Kidney glomerular epithelial cell (primary cell): ENCODE results near the gene AIP.
A peak's percentile ranks its signal among the peaks of the same experiment; 100 is the strongest.

ENCODE experiments used
- DNase-seq: peaks from one replicate; lab custom pipeline; 2025; lab: John Stamatoyannopoulos, UW

The AIP gene

DNA sequence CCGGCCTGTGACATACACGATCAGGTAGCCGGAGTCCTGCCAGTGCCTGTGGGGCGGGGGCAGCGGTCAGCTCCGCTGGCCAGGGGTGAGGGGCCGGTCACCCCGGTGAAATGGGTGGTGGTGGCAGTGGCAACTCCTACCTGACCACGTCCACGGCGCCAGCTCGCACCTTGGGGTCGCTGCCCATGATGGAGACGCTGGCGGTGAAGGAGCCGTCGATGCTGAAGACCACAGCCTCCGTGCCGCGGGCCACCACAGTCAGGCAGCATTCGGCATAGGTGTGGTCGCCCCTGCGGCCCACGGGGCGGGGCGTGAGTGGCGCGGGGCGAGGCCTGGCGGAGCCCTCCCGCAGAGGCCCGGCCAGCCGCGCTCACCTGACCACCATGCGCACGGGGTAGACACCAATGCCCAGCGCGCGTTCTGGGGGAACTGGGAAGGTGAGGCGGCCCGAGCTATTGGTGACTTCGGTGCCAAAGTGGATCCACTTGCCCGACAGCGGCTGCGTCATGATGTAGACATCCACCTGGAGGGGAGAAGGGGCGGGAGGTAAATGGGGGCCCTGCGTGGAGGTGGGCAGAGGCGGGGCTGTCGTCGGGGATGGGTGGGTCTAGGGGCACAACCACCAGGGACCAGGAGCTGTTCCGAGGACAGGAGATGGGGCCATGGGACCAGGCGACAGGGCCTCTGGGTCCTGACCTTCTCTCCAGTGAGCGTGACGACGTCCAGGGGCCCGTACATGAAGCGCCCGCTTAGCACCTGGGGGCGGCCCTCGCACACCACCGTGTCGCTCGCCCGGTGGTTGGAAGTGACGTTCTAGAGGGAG is 10.9 kb downstream of the AIP start:
- no peak for DNase-seq

DNA sequence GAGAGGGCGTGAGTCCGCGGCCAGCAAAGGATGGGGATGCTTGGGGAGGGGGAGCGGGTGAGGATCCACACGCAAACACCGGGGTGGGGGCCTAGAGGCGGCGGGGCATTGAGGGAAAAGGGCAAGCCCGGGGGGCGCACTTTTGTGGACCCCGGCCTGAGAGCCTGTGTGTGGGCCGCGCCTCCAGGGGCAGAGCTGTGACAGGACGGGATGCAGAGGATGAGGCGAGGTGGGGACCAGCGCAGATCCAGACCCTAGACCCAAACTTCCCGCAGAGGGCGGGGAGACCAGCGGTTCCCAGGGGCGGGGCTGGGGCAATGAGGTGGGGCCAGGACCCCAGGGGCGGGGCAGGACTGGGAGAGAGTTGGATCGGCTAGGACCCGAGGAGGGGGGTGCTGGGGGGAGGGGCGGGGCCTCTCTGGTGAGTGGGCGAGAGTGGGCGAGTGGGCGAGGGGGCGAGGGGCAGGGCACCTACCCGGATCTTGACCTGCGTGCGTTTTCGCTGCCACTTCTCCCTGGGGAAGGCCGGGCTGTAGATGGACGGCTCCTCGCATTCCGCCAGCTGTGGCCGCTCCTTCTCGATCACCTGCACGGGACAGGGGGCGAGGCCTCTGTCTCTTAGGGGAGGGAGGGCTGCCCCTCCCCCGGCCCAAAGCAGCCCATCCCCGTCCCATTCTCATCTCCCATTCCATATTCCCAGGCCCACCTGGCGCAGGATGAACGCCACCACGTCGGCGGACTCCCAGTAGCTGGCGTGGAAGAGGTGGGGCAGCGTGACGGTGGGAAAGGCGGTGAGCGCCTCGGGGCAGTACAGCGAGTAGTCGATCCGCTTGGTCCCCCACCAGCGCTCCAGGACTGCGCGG is 11.8 kb downstream of the AIP start:
- no peak for DNase-seq

DNA sequence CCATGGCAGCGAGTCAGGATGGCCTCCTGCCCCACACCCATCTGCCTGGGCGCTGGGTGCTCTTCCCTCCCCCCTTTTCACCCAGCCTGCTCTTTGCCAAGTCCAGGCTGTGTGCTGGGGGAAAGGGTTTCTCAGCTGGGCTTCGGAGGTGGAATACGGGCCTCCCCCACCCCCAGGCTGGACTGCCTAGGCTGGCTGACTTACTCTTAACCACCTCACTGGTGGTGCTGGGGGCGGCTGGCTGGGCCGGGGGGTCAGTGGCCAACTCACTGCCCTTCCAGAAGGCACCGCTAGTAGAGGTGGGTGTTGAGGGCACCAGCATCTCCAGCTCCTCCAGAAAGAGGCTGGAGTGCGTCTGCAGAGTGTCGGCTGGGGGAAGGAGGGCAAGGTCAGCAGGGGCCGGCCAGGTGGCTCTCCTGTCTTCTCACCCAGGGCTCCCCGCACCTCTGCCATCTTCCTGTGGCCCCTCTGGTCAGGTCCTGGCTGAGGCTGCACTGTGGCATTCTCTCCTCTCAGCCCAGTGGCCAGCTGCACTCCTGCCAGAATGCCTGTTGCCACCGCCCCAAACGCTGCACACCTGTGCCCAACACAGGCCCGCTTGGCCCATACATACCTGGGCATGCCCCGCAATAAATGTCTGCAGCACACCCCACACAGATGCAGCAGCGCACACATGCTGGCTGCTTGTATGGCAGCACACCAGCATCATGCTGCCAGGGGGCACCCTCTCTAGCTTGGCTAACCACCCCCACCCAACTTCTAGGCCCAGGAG is 12.6 kb downstream of the AIP start:
- DNase-seq: no peak

DNA sequence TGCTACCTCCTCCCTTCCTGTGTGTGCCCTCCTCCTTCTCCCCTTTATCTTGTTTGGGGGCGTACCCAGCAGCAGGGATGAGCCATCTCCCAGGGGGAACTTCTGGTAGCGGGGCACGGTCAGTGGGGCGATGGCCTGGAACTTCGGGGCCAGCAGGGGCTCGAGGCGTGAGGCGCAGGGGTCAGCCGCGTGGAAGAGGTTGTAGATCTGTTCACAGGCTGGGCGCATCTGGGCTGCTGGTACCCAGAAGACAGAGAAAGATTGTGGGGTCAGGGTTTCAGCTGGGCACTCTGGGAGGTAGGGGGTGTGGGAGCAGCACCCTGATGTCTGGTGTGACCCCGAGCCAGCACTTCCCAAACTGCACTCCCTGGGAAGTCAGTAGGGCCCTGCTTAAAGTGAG is 13.3 kb downstream of the AIP start:
- DNase-seq: no peak

DNA sequence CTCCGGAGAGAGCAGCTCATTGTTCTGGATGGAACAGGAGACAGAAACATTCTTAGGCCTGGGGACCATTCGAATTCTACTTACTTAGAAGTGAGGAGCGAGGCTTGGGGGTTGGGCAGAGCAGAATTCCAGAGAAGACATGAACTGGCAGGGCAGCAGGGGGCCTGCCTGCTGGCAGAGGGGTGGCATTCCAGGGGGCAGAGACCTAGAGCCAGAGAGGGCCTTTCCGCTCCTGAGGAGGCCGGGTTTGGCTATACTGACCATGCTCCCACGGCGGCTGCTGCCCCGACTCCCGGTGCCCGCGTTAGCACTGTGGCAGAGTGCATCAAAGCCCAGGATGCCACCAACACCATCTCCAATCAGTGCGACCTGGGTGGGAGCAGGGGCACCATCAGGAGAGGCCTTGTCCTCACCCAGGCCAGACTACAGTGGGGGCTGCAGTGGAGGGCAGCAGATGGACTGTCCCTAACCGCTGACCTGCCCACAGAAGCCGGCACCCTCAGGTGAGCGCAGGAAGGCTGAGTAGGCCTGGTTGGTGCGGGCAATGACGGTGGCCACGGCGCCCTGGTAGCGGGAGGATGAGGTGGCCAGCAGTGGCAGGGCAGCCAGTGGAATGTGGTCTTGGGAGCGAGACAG is 14.9 kb downstream of the AIP start:
- DNase-seq: no peak

DNA sequence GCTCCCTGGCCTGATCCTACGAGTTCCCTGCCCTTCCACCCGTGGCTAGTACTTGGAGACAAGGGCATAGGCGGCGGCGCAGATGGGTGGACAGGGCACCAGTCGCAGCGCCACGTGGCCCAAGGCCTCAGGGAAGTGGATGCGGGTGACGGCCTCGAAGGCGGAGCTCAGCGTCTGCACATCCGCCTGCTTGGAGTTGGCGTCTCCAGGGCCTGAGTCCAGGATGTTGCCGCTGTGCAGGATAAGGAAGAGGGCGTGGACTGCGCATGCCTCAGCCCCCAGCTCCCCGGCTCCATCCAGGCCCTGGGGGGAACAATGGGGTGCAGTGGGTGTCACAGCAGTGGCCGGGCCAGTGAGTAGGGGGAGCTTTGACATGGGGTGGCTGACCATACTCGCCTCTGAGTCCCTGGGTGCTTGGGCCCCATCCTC is 15.7 kb downstream of the AIP start:
- DNase-seq: no peak

DNA sequence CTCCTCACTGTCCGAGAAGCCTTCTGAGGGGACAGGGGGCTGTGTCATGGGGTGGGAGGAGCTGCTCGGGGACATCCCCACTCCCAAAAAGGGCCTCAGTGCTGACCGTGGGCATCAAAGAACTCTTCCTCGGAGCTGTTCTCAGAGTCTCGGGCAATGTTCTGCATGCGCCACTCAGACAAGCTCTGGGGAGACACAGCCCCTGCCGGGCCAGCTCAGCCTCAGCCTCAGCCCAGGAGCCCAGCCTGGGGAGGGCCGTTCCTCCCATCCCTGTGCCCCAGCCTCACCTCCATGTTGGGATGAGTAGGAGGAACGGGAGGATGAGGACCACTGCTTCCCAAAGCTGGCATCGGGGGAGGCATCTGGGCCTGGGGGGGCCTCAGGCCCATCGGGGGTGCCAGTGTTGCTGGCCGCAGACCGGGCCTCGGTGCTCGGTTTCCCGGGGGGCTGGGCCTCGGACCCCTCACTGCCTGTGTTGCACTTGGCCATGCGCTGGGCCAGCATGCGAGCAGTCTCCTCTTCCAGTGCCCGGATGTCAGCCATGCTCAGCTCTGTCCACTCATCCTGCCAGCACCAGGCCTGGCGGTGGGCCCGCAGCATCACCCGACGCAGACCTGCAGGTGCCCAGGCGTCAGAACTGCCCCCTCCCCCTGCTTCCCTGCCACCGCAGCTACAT is 17.1 kb downstream of the AIP start:
- DNase-seq: no peak

DNA sequence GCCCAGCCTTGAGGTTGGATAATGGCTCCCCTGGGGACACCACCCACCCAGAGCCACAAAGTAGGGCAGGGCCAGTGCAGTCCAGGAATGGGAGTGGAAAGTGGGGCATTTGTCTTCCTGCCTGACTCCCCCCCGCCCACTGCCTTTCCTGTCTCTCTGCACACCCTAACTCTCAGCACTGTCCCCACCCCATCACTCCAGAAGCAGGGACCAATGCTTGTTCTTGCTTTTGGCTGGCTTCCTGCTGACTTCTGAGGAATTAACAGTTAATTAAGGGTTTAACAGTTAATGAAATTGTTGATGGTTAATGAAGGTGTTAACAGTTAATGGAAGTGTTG is 17.6 kb downstream of the AIP start:
- DNase-seq: no peak

DNA sequence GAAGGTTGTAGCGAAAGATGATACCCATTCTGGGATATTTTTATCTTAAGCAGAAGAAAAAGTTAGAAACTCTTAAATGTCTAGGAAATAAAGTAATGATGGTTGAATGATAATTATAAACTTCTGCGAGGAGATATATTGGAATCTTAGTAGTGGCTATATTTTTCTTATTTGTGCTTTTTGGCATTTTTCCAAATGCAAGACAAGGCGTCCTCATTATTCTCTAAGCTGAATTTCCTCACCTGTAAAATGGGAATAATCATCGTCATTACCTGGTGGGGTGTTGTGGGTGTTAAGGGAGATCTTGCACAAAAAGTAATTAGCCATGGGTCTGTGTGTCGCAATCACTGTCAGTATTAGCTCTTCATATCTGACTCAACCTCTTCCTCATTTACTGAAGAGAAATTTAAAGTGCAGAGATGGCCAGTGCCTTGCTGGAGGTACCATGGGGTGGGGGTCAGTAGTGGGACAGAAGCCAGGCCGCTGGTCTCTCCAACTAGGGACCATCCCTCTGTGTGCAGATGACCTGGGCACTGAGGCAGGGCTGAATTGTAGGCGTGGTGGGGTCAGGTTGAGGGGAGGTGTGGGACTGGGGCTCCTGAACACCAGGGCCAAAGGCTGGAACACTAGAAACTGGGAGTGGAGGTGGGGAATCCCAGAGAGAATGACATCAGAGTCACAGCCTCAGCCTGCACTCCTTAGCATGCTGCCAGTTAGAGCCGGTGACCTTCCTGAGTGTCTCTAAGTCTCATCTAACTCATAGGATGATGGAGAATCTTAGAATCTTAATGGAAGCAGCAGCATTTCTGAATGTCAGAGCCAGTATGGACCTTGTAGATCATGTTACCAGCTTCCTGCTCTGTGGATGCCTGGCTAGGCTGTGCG is 18.2 kb downstream of the AIP start:
- no peak for DNase-seq

DNA sequence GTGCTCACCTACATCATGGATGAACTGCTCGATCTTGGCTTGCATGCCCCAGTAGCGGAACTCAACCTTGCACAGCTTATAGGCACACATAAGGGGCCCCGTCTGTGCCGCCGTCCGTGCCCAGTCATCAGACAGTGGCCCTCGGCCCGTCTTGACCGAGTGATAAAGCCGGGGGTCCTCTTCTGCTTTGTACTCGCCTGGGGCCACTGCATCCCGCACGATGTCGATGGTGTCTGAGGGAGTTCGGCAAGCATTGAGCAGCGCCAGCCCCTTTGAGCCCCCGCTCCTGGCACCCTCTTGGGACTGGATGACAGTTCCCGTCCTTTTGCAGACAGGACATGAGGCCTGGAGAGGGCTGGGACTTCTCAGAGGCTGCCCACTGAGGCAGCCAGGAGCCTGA is 19.0 kb downstream of the AIP start:
- no peak for DNase-seq

DNA sequence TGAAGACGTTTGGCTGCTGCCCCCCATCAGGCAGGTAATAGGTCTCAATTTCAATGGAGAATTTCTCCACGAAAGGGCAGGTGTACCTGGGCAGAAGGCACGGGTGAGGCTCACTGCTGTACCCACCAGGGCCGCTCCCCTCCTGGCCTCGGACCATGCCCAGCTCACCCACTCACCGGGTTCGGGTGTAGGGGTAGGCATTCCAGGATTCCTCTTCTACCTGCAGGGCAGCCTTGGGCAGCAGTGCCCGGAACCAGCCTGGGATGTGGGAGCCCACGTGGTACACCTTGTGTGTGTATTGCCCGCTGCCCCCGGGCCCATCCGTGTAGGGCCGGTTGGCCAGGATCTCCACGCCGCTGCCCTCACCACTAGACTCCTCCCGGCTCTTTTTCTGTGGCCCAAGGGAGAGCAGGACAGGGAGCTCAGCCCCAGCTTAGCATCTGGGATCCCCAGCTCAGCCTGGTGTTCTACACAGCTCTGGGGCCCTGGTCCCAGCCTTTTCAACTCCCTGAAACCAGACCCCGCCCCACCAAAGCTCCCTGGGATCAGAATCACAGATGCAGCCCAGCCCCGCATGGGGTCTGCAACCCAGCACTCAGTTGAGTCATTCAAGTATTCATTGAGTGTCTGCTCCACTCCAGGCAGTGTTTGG is 19.6 kb downstream of the AIP start:
- DNase-seq: no peak

DNA sequence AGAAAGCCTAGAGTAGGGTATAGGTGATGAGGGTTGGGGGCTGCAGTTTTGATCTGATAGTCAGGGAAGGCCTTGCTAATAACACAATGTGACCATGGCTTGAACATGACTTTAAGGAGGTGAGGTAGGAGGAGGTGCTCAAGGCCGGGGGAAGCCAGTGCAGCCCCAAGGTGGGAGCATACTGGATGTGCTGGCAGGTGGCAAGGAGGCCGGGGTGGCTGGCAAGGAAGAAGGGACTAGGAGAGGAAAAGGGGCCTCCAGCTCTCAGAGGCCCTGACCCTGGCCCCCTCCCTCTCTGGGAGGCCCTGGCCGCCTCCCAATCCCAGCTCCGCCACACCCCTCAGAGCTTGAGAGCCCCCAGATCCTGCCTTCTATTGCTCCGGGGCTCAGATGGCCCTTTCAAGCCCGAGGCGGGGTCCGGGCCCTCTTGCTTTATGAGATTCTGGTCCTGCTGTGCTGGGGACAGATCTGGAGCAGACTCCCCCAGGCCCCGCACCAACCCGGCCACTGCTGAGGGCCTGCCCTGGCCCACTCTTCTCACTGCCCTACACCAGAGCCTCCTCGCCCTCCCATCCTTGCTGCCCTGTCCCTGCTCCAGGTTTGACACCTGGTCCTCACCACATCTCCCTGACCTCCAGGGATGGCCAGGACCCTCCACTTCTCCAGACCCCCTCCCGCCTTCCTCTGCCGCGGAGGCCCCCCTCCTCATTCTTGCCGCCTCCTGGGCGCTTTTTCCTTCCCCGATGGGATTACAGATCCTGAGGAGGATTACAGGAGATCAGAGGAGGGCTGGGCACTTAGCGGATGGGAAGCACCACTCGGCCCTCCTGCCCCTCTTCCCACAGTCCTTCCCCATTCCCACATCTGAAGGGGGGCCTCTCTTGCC is 20.5 kb downstream of the AIP start:
- no peak for DNase-seq

DNA sequence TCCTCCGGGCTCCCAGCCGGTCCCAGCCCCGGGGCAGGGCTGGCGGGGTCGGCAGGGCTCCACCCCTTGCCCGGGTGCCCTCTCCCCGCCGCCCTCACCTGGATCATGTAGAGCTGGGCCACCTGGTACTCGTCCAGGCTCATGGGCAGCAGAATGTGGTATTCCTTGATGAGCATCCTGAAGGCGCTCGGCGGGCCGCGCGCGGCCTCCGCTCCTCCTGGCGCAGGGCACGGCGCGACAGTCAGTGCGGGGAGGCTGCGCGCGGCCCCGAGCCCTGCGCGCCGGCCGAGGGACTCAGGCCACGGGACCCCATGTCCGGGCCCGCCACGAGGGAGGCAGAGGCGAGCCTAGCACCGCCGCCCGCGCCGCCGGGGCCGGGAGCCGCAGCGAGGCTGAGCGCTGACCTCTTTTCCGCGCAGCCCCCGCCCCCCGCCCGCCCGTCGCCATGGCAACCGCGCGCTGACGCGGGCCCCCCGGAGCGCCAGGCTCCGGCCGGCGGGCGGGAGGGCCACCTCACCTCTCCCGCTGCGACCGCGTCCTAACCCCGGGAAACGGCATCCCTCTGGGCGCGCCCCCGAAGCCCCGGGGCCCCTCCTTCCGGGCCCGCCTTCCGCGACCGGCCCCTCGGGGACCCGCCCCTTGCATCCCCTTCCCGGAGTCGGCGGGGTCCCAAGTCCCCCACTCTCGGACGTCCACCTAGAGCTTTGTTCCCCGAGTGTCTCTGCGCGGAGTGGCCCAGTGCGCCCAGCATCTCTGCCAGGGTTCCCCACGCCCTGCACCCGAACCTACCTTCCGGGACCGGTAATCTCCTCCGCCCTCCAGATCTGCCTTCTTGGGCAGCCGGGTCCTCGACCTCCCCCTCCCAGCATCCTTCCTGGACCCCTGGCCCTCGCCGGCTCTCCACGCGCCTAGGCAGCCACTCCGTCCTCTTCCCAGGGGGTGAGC is 21.5 kb downstream of the AIP start:
- DNase-seq: no peak

DNA sequence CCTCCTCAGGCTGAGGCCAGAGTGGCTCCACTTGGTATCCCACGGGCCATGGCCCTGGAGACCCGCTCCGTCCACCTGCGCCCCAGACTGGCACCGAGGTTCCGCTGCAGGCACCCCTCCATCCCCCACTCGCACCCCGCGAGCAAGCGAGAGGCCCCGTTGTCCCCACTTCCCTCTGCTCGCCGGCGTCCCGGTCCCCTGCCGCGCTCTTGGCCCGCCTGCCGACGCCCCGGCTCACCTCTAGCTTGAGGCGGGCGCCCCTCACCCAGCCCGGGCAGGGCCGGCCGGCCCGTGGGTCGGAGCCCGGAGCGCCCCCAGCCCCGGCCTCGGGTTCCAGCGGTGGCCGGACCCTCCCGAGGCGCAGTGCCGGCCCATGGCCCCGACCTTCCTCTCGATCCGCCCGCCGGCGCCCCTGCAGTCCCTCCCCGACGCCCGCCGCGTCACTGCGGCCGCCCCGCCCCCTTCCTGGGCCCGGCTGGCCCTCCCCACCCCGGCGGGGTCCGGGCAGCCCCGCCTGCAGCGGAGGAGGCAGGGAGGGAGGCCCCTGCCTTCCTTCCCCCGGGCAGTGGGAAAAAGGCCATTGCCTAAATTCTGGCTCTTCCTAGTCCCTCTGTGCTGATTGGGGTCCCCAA is 22.2 kb downstream of the AIP start, which contains the start of gene PITPNM1:
Gene PITPNM1 (minus strand): TSS at position 414 of the 632 bp plus-strand sequence. CDS start 1,183 bp downstream, outside the sequence.
- peak; percentile 40 for DNase-seq

DNA sequence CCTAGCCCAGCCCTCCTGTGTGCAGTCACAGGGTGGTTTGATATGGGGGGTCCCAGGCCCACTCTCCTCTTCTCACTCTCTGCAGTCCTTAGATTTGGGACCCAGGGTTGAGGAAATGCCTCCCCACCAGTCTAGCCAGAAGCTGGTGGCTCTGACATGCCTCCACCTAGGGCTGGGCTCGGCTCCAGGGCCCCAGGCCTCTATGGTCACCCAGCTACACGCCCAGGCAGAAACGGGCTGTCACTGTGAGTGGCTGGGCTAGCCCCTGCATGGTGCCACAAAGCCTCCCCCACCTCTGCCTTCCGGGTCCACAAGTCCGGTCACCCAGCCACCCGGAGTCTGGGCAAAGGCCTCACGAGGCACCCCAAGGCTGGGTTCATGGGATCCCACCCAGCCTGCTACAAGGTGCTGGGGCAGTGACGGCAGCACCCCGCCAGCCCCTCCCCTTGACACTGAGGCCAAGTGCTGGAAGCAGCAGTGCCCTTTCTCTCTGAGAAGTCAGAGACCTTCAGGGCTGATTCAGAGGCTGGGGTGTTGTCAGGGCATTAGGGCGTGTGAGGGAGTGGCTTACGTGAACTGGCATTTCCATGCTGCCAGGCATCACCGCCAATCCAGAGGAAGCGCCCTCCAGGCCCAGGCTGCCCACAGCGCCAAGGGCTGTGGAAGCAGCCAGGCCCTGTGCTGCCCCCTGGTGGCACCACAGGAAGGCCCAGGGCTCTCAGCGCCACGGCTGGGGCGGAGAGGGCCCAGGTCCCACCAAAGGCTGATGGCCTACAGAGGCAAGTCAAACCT is 23.0 kb downstream of the AIP start:
- DNase-seq: peak; percentile 95

DNA sequence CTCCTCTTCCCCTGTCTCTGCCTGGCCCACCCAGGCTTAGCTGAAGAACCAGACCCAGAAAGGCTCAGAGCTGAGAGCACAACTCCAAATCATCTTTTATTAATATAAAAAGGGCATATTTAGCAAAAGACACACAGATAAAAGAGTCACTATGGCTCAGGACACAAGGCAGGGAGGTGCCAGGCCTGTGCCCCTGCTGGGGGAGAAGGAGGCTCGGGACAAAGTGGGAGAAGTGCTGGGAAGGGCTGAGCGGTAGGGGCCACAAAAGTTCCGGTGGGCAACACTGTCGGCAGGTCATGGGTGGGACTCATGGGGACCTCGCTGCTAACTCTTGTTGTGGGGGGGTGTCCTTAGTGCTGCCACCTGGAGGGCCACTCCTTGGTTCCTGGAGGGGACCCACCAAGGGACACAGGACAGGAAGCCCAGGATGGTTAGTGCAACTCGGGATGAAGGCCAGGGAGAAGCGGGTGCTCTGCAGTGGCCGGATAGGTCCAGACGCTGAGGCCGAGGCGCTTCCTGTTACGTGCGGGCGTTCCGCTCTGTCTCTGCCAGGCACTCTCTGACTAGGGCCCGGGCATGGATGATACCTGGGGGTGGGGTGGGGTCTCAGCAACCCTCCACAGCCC is 23.7 kb downstream of the AIP start:
- no peak for DNase-seq
